Breast epithelium (tissue), 4 donors: ENCODE measurements around the gene CAMK2B. TPM values are rescaled to one million over a fixed set of nuclear protein-coding genes. Genes with fewer than 3 reads are reported as not detected.
A peak's percentile ranks its signal among the peaks of the same experiment; 100 is the strongest.

Source experiments
- DNase-seq, 2 donors: peaks; one replicate each; pipeline ENCODE4 v3.0.0-alpha.2; 2019; ENCODE audit warnings: low spot score in 2 of 2
- H3K27ac ChIP-seq, 2 donors: fragments of 200-600 bp; sonication (generic) in 1 of 2; one replicate each; pipeline ENCODE4 v1.5.1; 2016 to 2019; ENCODE audit warnings: mild to moderate bottlenecking in 1 of 2
- H3K27me3 ChIP-seq, 2 donors: fragments of 200-600 bp; sonication (generic) in 1 of 2; one replicate each; pipeline versions ENCODE4 v1.5.1 to v1.6.0; 2017 to 2019; ENCODE audit warnings: control low read depth in 1 of 2, mild to moderate bottlenecking in 1 of 2
- H3K36me3 ChIP-seq: fragments of 200-600 bp; one replicate; pipeline ENCODE4 v1.5.1; 2019
- H3K4me1 ChIP-seq, 2 donors: fragments of 200-600 bp; sonication (generic); one replicate each; pipeline ENCODE4 v1.5.1; 2016 to 2019; ENCODE audit warnings: control low read depth in 1 of 2
- H3K4me3 ChIP-seq, 3 donors: fragments of 200-600 bp; sonication (generic); 1 replicate in 2 of 3; 2 replicates in 1 of 3; pipeline ENCODE4 v1.5.1; 2016 to 2019; ENCODE audit warnings: mild to moderate bottlenecking in 3 of 3, moderate library complexity in 2 of 3
- H3K9me3 ChIP-seq, 2 donors: fragments of 200-600 bp; sonication (generic) in 1 of 2; one replicate each; pipeline ENCODE4 v1.5.1; 2016 to 2019; ENCODE audit warnings: control low read depth in 1 of 2
- CTCF ChIP-seq, 3 donors: fragments of 450-650 bp; IDR thresholded peaks; one replicate each; pipeline ENCODE4 v1.5.1; 2016 to 2017; ENCODE audit warnings: antibody characterized with exemption in 3 of 3, mild to moderate bottlenecking in 3 of 3, moderate library complexity in 3 of 3
- POLR2A ChIP-seq: fragments of 450-650 bp; IDR thresholded peaks from one replicate; pipeline ENCODE4 v1.6.1; 2016; ENCODE audit warnings: antibody characterized with exemption, mild to moderate bottlenecking, moderate library complexity
- POLR2AphosphoS5 ChIP-seq, 3 donors: sonication (generic); formaldehyde crosslinking; IDR thresholded peaks; one replicate each; pipeline ENCODE4 v1.6.1; 2017; ENCODE audit warnings: antibody characterized with exemption in 3 of 3
- intact Hi-C: fragments of 100-400 bp; cut with DNase I; formaldehyde crosslinking; loops from one replicate; pipeline ENCODE4 v1.15.1; 2023; ENCODE audit warnings: low total_unique reads
- total RNA-seq, 3 donors: library from RNA; depleted of rRNA; stranded (reverse); fragments of >200 nt; gene quantifications; one replicate each; pipeline ENCODE4 v1.1.0, GENCODE V29; 2016

The CAMK2B gene
- total RNA-seq, 3 donors from 2014 or later, result 2.0 to 9.2 TPM; not detected in 1

- no peak for DNase-seq
- intact Hi-C loops, result loop anchor here (10.0 kb wide), 1 partner anchor 263 kb away; no protein-coding TSS in a partner anchor
- TF ChIP-seq CTCF (IDR thresholded peaks at IDR 0.05), result no peak
- TF ChIP-seq POLR2A, result no peak
These were observed 83.3 kb downstream of the CAMK2B start for GRCh38 chr7:44242091-44242490.

GRCh38 chr7:44240983-44241510, 84.3 kb downstream of the CAMK2B start:
- intact Hi-C loops, result loop anchor here (10.0 kb wide), 1 partner anchor 264 kb away; no protein-coding TSS in a partner anchor
- Histone ChIP-seq H3K27me3 (no peaks in the 10 kb centered on the region), H3K4me3 (peak overlapping the region in 2 of 3 donors; percentile 17 to 53), H3K4me1 (no peaks in the 10 kb centered on the region), H3K36me3 (no peaks in the 10 kb centered on the region), H3K9me3 (no peaks in the 10 kb centered on the region), H3K27ac (peak overlapping the region in 1 of 2 donors; percentile 23)
- peak; percentile 19 to 76 (median 69) for TF ChIP-seq CTCF (IDR thresholded peaks at IDR 0.05)
- TF ChIP-seq POLR2AphosphoS5 (IDR thresholded peaks at IDR 0.05), result no peak
- peak; percentile 63 to 72 for DNase-seq

More at GRCh38 chr7:44242091-44242490, 83.3 kb downstream of the CAMK2B start:
- Histone ChIP-seq H3K27ac (no peak overlapping the region), H3K4me1 (no peaks in the 10 kb centered on the region), H3K36me3 (no peaks in the 10 kb centered on the region), H3K27me3 (no peaks in the 10 kb centered on the region), H3K9me3 (no peaks in the 10 kb centered on the region), H3K4me3 (no peak overlapping the region)

- no peak for TF ChIP-seq POLR2AphosphoS5 (IDR thresholded peaks at IDR 0.05)
- TF ChIP-seq CTCF (IDR thresholded peaks at IDR 0.05), result no peak
- TF ChIP-seq POLR2A, result no peak
- Histone ChIP-seq H3K4me3 (no peak overlapping the region), H3K9me3 (no peaks in the 10 kb centered on the region), H3K36me3 (no peaks in the 10 kb centered on the region), H3K27me3 (no peaks in the 10 kb centered on the region), H3K4me1 (no peaks in the 10 kb centered on the region), H3K27ac (no peak overlapping the region)
- DNase-seq, result no peak
- intact Hi-C loops, result loop anchor here (10.0 kb wide), 1 partner anchor 264 kb away; no protein-coding TSS in a partner anchor
These were observed 85.0 kb downstream of the CAMK2B start for GRCh38 chr7:44240376-44240775.

GRCh38 chr7:44239361-44239760, 86.0 kb downstream of the CAMK2B start:
- no peak for DNase-seq
- intact Hi-C loops, result no loop called here
- Histone ChIP-seq H3K27ac (no peak overlapping the region), H3K9me3 (no peaks in the 10 kb centered on the region), H3K4me3 (no peak overlapping the region), H3K36me3 (no peaks in the 10 kb centered on the region), H3K27me3 (no peaks in the 10 kb centered on the region), H3K4me1 (no peaks in the 10 kb centered on the region)
- no peak for TF ChIP-seq POLR2AphosphoS5 (IDR thresholded peaks at IDR 0.05)
- no peak for TF ChIP-seq CTCF (IDR thresholded peaks at IDR 0.05)
- TF ChIP-seq POLR2A, result no peak

GRCh38 chr7:44238116-44238695, 87.2 kb downstream of the CAMK2B start:
- Histone ChIP-seq H3K27ac (no peak overlapping the region), H3K4me1 (no peaks in the 10 kb centered on the region), H3K27me3 (no peaks in the 10 kb centered on the region), H3K36me3 (no peaks in the 10 kb centered on the region), H3K9me3 (no peaks in the 10 kb centered on the region), H3K4me3 (no peak overlapping the region)
- TF ChIP-seq CTCF (IDR thresholded peaks at IDR 0.05), result no peak
- TF ChIP-seq POLR2AphosphoS5 (IDR thresholded peaks at IDR 0.05), result no peak
- DNase-seq, result no peak
- intact Hi-C loops, result no loop called here
